ENCODE data around the gene STEAP4. TPM values are rescaled to one million over a fixed set of nuclear protein-coding genes. Genes with fewer than 3 reads are reported as not detected.

The STEAP4 gene
- 10 to 100 TPM; 14.3 to 14.8 TPM for total RNA-seq

DNA sequence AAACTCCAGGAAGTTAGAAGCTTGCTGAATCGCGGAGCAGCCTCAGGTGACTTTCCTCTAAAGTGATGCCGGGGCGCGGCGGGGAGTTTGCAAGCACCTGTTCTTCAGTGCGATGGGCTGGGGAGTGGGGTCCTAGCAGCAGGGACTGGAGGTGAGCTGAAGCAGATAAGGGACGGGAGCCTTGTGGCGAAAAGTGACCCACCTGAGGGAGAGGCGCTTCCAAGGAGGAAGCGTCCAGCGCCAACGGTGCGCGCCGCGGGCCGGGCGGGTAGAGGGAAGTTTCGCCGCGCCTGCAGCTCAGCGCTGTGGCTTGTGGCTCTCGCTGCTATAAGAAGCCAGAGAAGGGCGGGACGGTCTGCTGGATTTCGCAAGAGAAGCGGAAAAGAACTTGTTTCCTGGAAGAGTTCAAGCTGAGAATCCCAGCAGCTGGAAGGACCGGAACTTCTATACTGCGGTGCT is at the start of gene STEAP4:
TSS of gene STEAP4 (minus strand) at position 305 of the 459 bp plus-strand sequence. CDS start 22,625 bp downstream, outside the sequence.
- peak within 1 kb of the TSS in 3 of 4 donors; percentile 32 to 39 (median 37) for H3K27ac ChIP-seq
- H3K27me3 ChIP-seq = no peaks in the 10 kb centered on the region
- peaks cover 19% of the 10 kb centered on the region for H3K4me1 ChIP-seq
- H3K4me3 ChIP-seq = peak within 1 kb of the TSS in 1 of 2 donors; percentile 1
- DNase-seq = peak; percentile 64 to 87 (median 78)
- WGBS, 2 donors = 1% methylated on average over 18 to 30 of the region's 30 CpGs
- TF ChIP-seq CTCF (IDR thresholded peaks at IDR 0.05) (no peak), POLR2A (IDR thresholded peaks at IDR 0.05) (peak in 2 of 3 donors; percentile 58 to 63)
- H3K9me3 ChIP-seq = no peaks in the 10 kb centered on the region
- intact Hi-C loops (cut with DNase I) = no loop called here
- ATAC-seq = peak; percentile 86
- H3K36me3 ChIP-seq (replicated peaks in 1 of 2; ENCODE audit: insufficient read depth in 1 of 2, low read depth in 2 of 2) = no peaks in the 10 kb centered on the region

DNA sequence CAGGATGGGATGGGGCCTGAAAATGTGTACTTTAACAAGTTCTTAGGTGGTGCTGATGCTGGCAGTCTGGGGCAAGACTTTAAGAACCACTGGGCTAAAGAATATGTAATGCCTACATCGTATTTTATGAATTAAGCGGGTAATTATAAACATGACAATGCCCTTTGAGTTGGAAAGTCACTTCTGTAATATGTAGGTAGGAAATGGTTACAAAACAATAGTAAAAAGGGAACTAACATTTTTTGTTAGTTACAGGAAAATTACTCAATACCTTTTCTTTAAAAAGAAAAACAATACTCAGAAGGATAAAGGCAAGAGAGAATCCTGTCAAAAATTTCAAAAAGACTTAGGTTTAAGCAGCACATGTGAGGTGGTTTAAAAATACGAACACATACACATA is 48.3 kb upstream of the STEAP4 start:
- Histone ChIP-seq H3K4me1 (peaks cover 12% of the 10 kb centered on the region), H3K4me3 (no peak overlapping the region), H3K9me3 (no peaks in the 10 kb centered on the region), H3K27me3 (no peaks in the 10 kb centered on the region), H3K27ac (no peak overlapping the region), H3K36me3 (replicated peaks in 1 of 2; ENCODE audit: insufficient read depth in 1 of 2, low read depth in 2 of 2) (no peaks in the 10 kb centered on the region)
- no peak for DNase-seq
- TF ChIP-seq CTCF (IDR thresholded peaks at IDR 0.05) (no peak), POLR2A (IDR thresholded peaks at IDR 0.05) (no peak)
- WGBS, 2 donors = 79 to 85% methylated on average over 3 of the region's 3 CpGs
- intact Hi-C loops (cut with DNase I) = no loop called here
- no peak for ATAC-seq

- Histone ChIP-seq H3K36me3 (replicated peaks in 1 of 2; ENCODE audit: insufficient read depth in 1 of 2, low read depth in 2 of 2) (no peaks in the 10 kb centered on the region), H3K4me3 (no peak overlapping the region), H3K4me1 (peaks cover 5% of the 10 kb centered on the region), H3K27ac (no peak overlapping the region), H3K27me3 (no peaks in the 10 kb centered on the region), H3K9me3 (no peaks in the 10 kb centered on the region)
- DNase-seq = no peak
- ATAC-seq = no peak
- intact Hi-C loops (cut with DNase I) = no loop called here
- TF ChIP-seq CTCF (IDR thresholded peaks at IDR 0.05) = no peak
- TF ChIP-seq POLR2A (IDR thresholded peaks at IDR 0.05) = no peak
- 88 to 90% methylated on average over 2 of the region's 2 CpGs for WGBS, 2 donors
Measured at GRCh38 chr7:88350118-88350517, 43.4 kb upstream of the STEAP4 start.

DNA sequence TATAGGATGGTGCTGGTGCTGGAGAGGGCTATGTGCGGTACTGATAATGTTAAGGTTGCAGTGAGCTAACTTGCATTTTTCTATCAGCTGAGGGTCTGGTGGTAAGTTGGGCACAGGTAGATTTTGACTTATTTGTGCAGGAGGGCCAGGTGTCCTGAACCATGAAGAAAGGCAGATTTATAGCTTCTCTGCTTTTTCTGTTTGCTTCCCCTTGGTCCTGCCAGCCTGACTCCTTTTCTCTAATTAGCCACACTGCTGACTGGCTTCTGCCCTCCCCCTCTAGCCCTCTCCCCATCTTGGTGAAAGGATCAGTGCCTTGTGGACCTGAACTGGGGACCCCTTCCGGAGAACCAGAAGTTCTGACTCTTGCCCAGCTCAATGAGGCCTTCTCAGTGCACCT is 40.8 kb upstream of the STEAP4 start:
- DNase-seq (no peak), ATAC-seq (no peak)
- intact Hi-C loops (cut with DNase I) = no loop called here
- no peaks in the 10 kb centered on the region for H3K9me3 ChIP-seq
- no peaks in the 10 kb centered on the region for H3K36me3 ChIP-seq (replicated peaks in 1 of 2; ENCODE audit: insufficient read depth in 1 of 2, low read depth in 2 of 2)
- H3K4me1 ChIP-seq = peaks cover 5% of the 10 kb centered on the region
- H3K27ac ChIP-seq = no peak overlapping the region
- TF ChIP-seq POLR2A (IDR thresholded peaks at IDR 0.05) (no peak), CTCF (IDR thresholded peaks at IDR 0.05) (no peak)
- WGBS, 2 donors = 96 to 98% methylated on average over 2 of the region's 2 CpGs
- no peaks in the 10 kb centered on the region for H3K27me3 ChIP-seq
- H3K4me3 ChIP-seq = no peak overlapping the region

GRCh38 chr7:88347090-88347489 is 40.4 kb upstream of the STEAP4 start:
- intact Hi-C loops (cut with DNase I) = no loop called here
- TF ChIP-seq CTCF (IDR thresholded peaks at IDR 0.05) = no peak
- TF ChIP-seq POLR2A (IDR thresholded peaks at IDR 0.05) = no peak
- peaks cover 5% of the 10 kb centered on the region for H3K4me1 ChIP-seq
- H3K27ac ChIP-seq = no peak overlapping the region
- 49 to 58% methylated on average over 7 of the region's 7 CpGs for WGBS, 2 donors
- ATAC-seq (peak; percentile 33), DNase-seq (peak in 3 of 4 donors; percentile 13 to 35 (median 33))
- no peaks in the 10 kb centered on the region for H3K27me3 ChIP-seq
- no peaks in the 10 kb centered on the region for H3K9me3 ChIP-seq
- H3K36me3 ChIP-seq (replicated peaks in 1 of 2; ENCODE audit: insufficient read depth in 1 of 2, low read depth in 2 of 2) = no peaks in the 10 kb centered on the region
- H3K4me3 ChIP-seq = no peak overlapping the region
